ENCODE measurements around the gene ATAD5. TPM values are rescaled to one million over a fixed set of nuclear protein-coding genes. Genes with fewer than 3 reads are reported as not detected.

The ATAD5 gene
- total RNA-seq, 1 donor from 2014 or later = 24.6 TPM

Other genes with a start within 250 kb of the ATAD5 start
- gene CRLF3, start 7.3 kb upstream of the ATAD5 start, total RNA-seq = 42.0 and 46.5 TPM in 2 replicates
- 16.6 and 21.2 TPM in 2 replicates for gene TEFM, start 74.3 kb downstream of the ATAD5 start, total RNA-seq
- gene ADAP2, start 90.0 kb downstream of the ATAD5 start, total RNA-seq = 0.80 and 2.0 TPM in 2 replicates
- gene RNF135, start 139.1 kb downstream of the ATAD5 start, total RNA-seq = 9.2 and 10.5 TPM in 2 replicates